K562 (cell line): ENCODE measurements around the gene SLC8A1.

Source experiments
- AFF1 ChIP-seq, 2 experiments: fragments of 450-650 bp; IDR thresholded peaks; 2 replicates each; pipeline ENCODE4 v1.6.1; 2018; ENCODE audit warnings: mild to moderate bottlenecking in 2 of 2, low read depth in 1 of 2; ENCODE audit not compliant: partially characterized antibody in 2 of 2
- CBX2 ChIP-seq: fragments of 200-600 bp; sonication (generic); IDR thresholded peaks from one replicate; pipeline ENCODE4 v1.6.1; 2012; ENCODE audit warnings: mild to moderate bottlenecking, low read length, inconsistent platforms; ENCODE audit not compliant: insufficient read depth, poor library complexity, severe bottlenecking
- CBX8 ChIP-seq: fragments of 200-600 bp; sonication (generic); IDR thresholded peaks from 2 replicates; pipeline ENCODE4 v1.6.1; 2012; ENCODE audit warnings: borderline replicate concordance, mixed run types, low read depth, mild to moderate bottlenecking, moderate library complexity, mixed read lengths, low read length, control low read depth, inconsistent platforms; ENCODE audit not compliant: poor library complexity, severe bottlenecking; ENCODE audit errors: extremely low read depth
- CTCF ChIP-seq, 3 experiments: IDR thresholded peaks in 2 of 3; conservative IDR thresholded peaks in 1 of 3; 2 replicates each; pipeline ENCODE4 v1.5.1; 2011 to 2012; ENCODE audit warnings: low read length in 3 of 3, mild to moderate bottlenecking in 3 of 3, control low read depth in 2 of 3, improper control_type of control experiment in 1 of 3, inconsistent platforms in 1 of 3, low read depth in 1 of 3, mixed read lengths in 1 of 3, moderate library complexity in 1 of 3; ENCODE audit not compliant: insufficient read depth in 2 of 3
- EZH2 ChIP-seq: IDR thresholded peaks from 2 replicates; pipeline ENCODE4 v1.6.1; 2012; ENCODE audit warnings: low read depth, mild to moderate bottlenecking, inconsistent platforms, low read length, borderline replicate concordance
- MYC ChIP-seq, 2 experiments: fragments of 250-450 bp in 1 of 2; sonication (Bioruptor Pico) in 1 of 2; IDR thresholded peaks; 2 replicates each; pipeline versions ENCODE4 v1.5.1 to v1.6.1; 2012 to 2021; ENCODE audit warnings: low read depth in 2 of 2, borderline replicate concordance in 1 of 2, improper control_type of control experiment in 1 of 2, low read length in 1 of 2, mild to moderate bottlenecking in 1 of 2, moderate library complexity in 1 of 2
- POLR2A ChIP-seq: fragments of 450-650 bp; conservative IDR thresholded peaks from 2 replicates; pipeline ENCODE4 v1.6.1; 2016
- POLR2AphosphoS2 ChIP-seq: IDR thresholded peaks from 2 replicates; pipeline ENCODE4 v1.6.1; 2012; ENCODE audit warnings: low read length, improper control_type of control experiment
- RBM39 ChIP-seq: fragments of 200-400 bp; formaldehyde crosslinking; optimal IDR thresholded peaks from 2 replicates; pipeline ENCODE3; 2018; ENCODE audit warnings: low read depth, low read length
- RFX5 ChIP-seq: IDR thresholded peaks from 2 replicates; pipeline ENCODE4 v1.6.1; 2011; ENCODE audit warnings: low read depth, mild to moderate bottlenecking, improper control_type of control experiment, low read length
- SP1 ChIP-seq: sonication (generic); formaldehyde crosslinking; IDR thresholded peaks from 2 replicates; pipeline ENCODE4 v1.8.1; 2022; ENCODE audit warnings: mild to moderate bottlenecking, missing genetic modification reagents
- SRSF1 ChIP-seq: fragments of 200-400 bp; formaldehyde crosslinking; IDR thresholded peaks from 2 replicates; pipeline ENCODE4 v1.6.1; 2017; ENCODE audit warnings: mild to moderate bottlenecking, low read depth, low read length, moderate library complexity
- ZBTB34 ChIP-seq: fragments of 250-450 bp; sonication (Bioruptor Pico); IDR thresholded peaks from 2 replicates; pipeline ENCODE4 v1.8.0; 2021; ENCODE audit warnings: mild to moderate bottlenecking, moderate library complexity

- TF ChIP-seq POLR2A, result no peak
- TF ChIP-seq CBX8, result no peak
- TF ChIP-seq EZH2, result no peak
- no peak for TF ChIP-seq CTCF (IDR thresholded peaks at IDR 0.05 in 2 of 3, conservative IDR thresholded peaks at IDR 0.05 in 1 of 3; ENCODE audit: insufficient read depth in 2 of 3, low read depth in 1 of 3, low read length in 3 of 3)
- TF ChIP-seq AFF1 (IDR thresholded peaks at IDR 0.05; ENCODE audit: low read depth in 1 of 2, partially characterized antibody in 2 of 2), result no peak
- TF ChIP-seq CBX2, result no peak
- no peak for TF ChIP-seq POLR2AphosphoS2
- TF ChIP-seq RFX5, result no peak
- no peak for TF ChIP-seq ZBTB34 (CRISPR knock-in tag)
- TF ChIP-seq MYC (IDR thresholded peaks at IDR 0.05; ENCODE audit: low read depth, low read length), result no peak
- no peak for TF ChIP-seq MYC (CRISPR knock-in tag; IDR thresholded peaks at IDR 0.05; ENCODE audit: borderline replicate concordance, low read depth)
- no peak for TF ChIP-seq SP1
- no peak for TF ChIP-seq SRSF1
- no peak for TF ChIP-seq RBM39
Measured at GRCh38 chr2:40432921-40433483, 18.9 kb downstream of the SLC8A1 start.
